ENCODE results near the gene TRIM46.

Gene TRIM46, protein sequence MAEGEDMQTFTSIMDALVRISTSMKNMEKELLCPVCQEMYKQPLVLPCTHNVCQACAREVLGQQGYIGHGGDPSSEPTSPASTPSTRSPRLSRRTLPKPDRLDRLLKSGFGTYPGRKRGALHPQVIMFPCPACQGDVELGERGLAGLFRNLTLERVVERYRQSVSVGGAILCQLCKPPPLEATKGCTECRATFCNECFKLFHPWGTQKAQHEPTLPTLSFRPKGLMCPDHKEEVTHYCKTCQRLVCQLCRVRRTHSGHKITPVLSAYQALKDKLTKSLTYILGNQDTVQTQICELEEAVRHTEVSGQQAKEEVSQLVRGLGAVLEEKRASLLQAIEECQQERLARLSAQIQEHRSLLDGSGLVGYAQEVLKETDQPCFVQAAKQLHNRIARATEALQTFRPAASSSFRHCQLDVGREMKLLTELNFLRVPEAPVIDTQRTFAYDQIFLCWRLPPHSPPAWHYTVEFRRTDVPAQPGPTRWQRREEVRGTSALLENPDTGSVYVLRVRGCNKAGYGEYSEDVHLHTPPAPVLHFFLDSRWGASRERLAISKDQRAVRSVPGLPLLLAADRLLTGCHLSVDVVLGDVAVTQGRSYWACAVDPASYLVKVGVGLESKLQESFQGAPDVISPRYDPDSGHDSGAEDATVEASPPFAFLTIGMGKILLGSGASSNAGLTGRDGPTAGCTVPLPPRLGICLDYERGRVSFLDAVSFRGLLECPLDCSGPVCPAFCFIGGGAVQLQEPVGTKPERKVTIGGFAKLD

DNA sequence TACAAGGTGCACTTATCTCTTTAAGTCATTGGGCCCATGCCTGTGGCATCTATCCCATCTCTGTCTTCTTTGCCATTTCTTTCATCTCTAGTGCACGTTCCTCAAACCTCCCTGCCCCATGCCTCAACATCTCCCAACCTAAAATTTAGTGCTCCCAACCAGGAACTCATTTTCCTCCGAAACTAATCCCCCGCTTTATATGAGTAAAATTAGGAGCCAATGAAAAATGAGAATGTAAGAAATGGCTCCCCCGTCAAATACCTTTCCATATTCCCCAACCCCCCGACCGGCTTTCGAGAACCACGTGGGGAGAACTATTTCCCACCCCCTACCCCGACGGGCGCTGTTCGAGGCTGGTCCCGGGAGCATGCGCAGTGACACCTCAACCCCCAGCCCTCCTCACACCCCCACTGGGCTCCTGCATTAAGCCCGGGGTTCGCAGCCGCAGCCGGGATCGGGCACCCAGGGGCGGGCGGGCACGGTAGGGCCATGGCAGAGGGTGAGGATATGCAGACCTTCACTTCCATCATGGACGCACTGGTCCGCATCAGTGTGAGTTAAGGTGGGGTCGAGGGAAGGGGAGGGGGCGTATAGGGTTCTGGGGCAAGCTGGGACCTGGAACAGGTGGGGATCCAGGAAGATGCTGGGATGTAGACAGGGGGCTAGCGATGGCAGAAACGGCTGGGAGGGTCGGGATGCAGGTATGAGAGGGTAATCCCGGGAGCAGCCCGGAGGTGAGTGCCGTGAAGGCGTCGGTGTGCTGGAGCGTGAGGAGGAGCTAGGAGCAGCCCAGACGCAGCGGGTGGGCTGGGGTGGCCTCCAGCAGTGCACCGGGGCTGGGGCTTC lies at the start of gene TRIM46:
Gene TRIM46, plus strand, starts transcription at position 372 of the 846 bp plus-strand sequence. Its CDS starts 118 bp downstream, at position 490.
- H3K27me3 ChIP-seq (ENCODE audit: insufficient read depth, low read depth, severe bottlenecking): no peaks in the 10 kb centered on the region
- H3K27ac ChIP-seq: peak within 1 kb of the TSS; percentile 78
- no peaks in the 10 kb centered on the region for H3K9me3 ChIP-seq (ENCODE audit: severe bottlenecking)
- peaks cover 35% of the 10 kb centered on the region for H3K36me3 ChIP-seq
- peak; percentile 95 for DNase-seq
- H3K4me3 ChIP-seq (ENCODE audit: low read depth, low read length): peak within 1 kb of the TSS; percentile 85
- TF ChIP-seq, protein P1, sequence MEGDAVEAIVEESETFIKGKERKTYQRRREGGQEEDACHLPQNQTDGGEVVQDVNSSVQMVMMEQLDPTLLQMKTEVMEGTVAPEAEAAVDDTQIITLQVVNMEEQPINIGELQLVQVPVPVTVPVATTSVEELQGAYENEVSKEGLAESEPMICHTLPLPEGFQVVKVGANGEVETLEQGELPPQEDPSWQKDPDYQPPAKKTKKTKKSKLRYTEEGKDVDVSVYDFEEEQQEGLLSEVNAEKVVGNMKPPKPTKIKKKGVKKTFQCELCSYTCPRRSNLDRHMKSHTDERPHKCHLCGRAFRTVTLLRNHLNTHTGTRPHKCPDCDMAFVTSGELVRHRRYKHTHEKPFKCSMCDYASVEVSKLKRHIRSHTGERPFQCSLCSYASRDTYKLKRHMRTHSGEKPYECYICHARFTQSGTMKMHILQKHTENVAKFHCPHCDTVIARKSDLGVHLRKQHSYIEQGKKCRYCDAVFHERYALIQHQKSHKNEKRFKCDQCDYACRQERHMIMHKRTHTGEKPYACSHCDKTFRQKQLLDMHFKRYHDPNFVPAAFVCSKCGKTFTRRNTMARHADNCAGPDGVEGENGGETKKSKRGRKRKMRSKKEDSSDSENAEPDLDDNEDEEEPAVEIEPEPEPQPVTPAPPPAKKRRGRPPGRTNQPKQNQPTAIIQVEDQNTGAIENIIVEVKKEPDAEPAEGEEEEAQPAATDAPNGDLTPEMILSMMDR (IDR thresholded peaks at IDR 0.05; ENCODE audit: low read depth, low read length): no peak

DNA sequence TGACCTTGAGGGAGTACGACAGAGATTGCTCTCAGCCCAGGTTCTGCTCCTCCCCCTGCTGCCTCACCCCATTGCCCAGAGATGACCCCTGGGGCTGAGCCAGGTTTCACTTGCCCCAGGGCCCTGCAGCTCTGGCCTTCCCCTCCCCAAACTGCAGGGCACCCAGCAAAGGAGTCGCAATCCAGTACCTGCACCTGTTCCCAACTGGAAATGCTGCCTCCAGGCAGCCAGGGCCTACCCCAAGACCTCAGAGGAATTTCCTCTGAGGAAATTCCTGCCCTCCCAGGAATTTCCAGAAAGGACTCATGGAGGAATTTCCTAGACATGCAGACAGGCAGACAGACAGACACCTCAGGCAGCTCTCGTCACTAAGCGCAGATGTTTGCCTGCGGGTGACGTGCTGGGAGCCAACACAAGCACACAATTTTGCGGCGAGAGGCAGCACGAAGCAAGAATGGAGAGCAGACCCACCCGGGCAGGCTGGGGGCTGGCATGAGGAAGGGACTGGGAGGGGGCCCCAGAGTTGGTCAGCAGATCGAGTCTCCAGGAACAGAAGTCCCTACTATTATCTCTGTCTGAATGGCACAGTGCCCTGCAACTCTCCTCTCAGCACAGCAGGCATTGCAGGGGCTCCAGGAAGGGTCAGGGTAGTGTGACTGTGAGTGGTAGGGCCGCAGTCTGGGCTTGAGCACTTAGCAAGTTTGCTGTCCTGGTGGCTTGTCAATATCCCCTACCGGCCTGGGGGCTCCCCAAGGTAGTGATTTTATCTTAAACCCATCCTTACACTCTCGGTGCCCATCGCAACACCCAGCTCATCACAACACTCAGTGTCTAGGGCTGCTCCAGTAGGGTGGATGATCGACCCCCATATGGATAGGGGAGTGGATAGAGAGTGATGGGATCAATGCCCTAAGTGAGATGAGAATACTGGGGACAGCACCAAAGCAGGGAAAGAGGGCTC lies 48.9 kb upstream of the TRIM46 start:
- H3K9me3 ChIP-seq (ENCODE audit: severe bottlenecking): no peaks in the 10 kb centered on the region
- H3K4me3 ChIP-seq (ENCODE audit: low read depth, low read length): no peak overlapping the region
- DNase-seq: no peak
- no peak overlapping the region for H3K27ac ChIP-seq
- TF ChIP-seq, protein P1 (IDR thresholded peaks at IDR 0.05; ENCODE audit: low read depth, low read length): 0 out of 2 replicates have a peak, but pooled peaks have one; percentile 3
- H3K27me3 ChIP-seq (ENCODE audit: insufficient read depth, low read depth, severe bottlenecking): peaks cover 16% of the 10 kb centered on the region
- H3K36me3 ChIP-seq: no peaks in the 10 kb centered on the region

DNA sequence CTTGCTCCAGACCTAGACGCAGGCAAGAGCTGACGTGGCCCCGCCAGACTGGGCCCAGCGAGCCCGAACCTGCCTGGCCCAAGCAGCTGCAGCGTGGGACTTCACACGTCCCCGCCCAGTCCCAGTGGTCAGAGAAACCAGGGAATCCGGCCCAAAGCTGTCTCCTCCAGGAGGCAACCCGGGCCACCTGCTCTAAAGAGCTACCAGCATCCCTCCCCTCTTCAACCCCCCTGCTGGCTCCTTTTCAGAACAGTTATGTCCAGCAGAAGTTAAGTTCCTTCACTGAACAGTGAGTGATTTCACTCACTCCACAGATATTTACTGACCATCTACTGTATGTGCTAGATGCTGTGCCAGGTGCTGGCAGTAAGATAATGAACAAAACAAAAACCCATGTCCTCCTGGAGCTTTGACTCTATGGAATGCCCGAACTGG lies 48.1 kb upstream of the TRIM46 start:
- TF ChIP-seq, protein P1 (IDR thresholded peaks at IDR 0.05; ENCODE audit: low read depth, low read length): no peak
- Histone ChIP-seq H3K27ac (no peak overlapping the region), H3K27me3 (ENCODE audit: insufficient read depth, low read depth, severe bottlenecking) (peaks cover 16% of the 10 kb centered on the region), H3K4me3 (ENCODE audit: low read depth, low read length) (no peak overlapping the region), H3K9me3 (ENCODE audit: severe bottlenecking) (no peaks in the 10 kb centered on the region), H3K36me3 (no peaks in the 10 kb centered on the region)
- peak; percentile 43 for DNase-seq

DNA sequence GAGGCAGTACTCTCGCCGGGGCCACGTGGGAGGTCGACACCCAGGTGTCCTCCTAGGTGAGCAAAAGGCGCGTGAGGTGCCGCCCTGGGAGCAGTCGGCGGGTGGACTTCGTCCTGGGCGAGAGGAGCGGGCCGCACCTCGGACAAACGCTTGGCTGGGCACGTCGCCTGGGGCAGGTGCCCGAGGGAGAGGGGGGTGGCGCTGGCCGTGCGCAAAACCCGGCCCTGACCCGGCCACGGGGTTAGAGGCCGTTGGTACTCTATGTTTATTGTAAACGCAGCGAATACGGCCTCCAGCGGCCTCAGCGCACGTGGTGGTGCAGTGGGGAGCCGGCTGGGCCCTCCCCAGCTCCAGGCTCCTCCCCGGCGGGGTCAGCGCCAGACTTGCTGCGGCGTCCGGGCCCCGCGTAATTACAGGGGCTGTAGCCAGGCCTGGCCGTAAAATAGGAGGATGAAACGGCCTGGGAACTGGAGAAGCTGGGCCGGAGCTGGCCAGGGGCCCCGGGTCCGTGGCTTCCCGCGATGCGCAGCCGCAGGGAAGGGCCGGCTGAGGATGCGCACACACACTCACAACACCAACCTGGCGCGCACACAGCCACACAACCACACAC lies 47.6 kb upstream of the TRIM46 start:
- Histone ChIP-seq H3K27me3 (ENCODE audit: insufficient read depth, low read depth, severe bottlenecking) (peaks cover 16% of the 10 kb centered on the region), H3K27ac (no peak overlapping the region), H3K9me3 (ENCODE audit: severe bottlenecking) (no peaks in the 10 kb centered on the region), H3K36me3 (no peaks in the 10 kb centered on the region), H3K4me3 (ENCODE audit: low read depth, low read length) (peak overlapping the region; percentile 50)
- TF ChIP-seq, protein P1 (IDR thresholded peaks at IDR 0.05; ENCODE audit: low read depth, low read length): no peak
- DNase-seq: no peak

Measured in WERI-Rb-1 (cell line).